Ovary (tissue), 3 donors: ENCODE data around the gene STYK1.

Experiments
- POLR2A ChIP-seq: fragments of 450-650 bp; IDR thresholded peaks from one replicate; pipeline ENCODE4 v1.6.1; 2017; ENCODE audit warnings: antibody characterized with exemption, mild to moderate bottlenecking, moderate library complexity
- TF ChIP-seq, protein P1 (sequence below), 3 donors: fragments of 450-650 bp in 2 of 3; fragments of 200-600 bp in 1 of 3; IDR thresholded peaks; one replicate each; pipeline versions ENCODE4 v1.5.1 to v1.8.0; 2016 to 2022; ENCODE audit warnings: antibody characterized with exemption in 3 of 3, mild to moderate bottlenecking in 1 of 3
- donor health status: DM: no; HTN: no; CAD: no.

DNA sequence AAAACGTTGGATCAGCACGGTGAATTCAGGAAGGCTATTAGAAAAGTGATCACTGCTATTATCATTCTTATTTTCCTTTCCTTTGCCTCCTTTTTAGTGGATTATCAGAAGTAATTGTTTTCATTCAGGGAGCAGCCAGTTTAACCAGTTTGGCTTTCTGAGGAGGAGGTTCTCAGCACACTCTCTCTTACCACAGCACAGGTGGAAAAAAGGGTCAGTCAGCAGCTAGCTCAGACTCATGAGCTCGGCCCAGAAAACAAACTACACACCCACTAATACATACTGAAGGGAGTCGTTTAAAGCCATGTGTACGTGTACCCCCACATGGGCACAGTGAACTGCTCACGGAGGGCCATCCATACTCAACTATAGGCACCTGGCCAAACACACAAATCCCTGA is 37.2 kb downstream of the STYK1 start:
- TF ChIP-seq, protein P1, sequence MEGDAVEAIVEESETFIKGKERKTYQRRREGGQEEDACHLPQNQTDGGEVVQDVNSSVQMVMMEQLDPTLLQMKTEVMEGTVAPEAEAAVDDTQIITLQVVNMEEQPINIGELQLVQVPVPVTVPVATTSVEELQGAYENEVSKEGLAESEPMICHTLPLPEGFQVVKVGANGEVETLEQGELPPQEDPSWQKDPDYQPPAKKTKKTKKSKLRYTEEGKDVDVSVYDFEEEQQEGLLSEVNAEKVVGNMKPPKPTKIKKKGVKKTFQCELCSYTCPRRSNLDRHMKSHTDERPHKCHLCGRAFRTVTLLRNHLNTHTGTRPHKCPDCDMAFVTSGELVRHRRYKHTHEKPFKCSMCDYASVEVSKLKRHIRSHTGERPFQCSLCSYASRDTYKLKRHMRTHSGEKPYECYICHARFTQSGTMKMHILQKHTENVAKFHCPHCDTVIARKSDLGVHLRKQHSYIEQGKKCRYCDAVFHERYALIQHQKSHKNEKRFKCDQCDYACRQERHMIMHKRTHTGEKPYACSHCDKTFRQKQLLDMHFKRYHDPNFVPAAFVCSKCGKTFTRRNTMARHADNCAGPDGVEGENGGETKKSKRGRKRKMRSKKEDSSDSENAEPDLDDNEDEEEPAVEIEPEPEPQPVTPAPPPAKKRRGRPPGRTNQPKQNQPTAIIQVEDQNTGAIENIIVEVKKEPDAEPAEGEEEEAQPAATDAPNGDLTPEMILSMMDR (IDR thresholded peaks at IDR 0.05) = no peak
- no peak for TF ChIP-seq POLR2A
